ENCODE results near the gene INPP5A. TPM values are rescaled to one million over a fixed set of nuclear protein-coding genes. Genes with fewer than 3 reads are reported as not detected.

INPP5A gene
- total RNA-seq, 6 experiments from 2014 or later, result 58.9 to 64.6 (median 63.8) TPM

DNA sequence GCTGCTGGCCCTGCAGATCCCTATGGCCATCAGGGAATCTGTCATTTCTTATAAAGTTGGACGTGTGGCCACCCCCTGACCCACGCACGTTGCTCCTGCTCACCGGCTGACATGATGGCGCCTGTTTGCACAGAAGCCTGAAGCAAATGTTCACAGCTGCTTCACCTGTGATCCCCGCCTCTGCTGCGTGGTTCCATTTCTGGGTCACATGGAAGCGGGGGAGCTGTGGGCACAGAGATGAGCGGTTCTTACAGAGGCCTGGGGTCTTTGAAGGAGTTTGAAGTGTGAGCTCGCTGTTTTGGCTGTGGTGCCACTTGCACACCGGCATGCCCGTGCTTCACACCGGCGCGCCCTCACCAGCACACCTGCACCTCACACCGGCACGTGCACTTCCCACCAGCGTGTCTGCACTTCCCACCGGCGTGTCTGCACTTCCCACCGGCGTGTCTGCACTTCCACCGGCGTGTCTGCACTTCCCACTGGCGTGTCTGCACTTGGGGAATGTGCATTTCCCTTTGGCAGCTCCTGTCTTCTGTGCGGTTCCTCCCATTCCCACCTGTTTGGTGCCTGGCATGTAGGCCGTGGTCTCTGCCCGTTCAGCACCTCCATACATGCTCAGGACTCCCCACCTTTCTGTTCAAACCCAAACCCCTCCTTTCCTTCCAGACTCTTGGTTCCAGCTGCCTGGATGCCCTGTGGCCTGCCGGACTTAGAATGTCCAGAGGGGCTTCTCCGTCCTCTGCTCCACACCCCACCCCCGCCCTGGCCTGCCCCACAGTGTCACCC lies 86.7 kb downstream of the INPP5A start:
- Mint-ChIP-seq H3K9me3 (peaks cover 13% of the 10 kb centered on the region; the same call in 1 of the 2 replicates), H3K27ac (no peak overlapping the region), H3K27me3 (ENCODE audit: insufficient read depth) (peaks cover 2% of the 10 kb centered on the region), H3K4me1 (ENCODE audit: low read depth) (peaks cover 21% of the 10 kb centered on the region), H3K4me3 (no peak overlapping the region), H3K36me3 (ENCODE audit: low read depth) (peaks cover 27% of the 10 kb centered on the region)
- TF ChIP-seq, protein P1, sequence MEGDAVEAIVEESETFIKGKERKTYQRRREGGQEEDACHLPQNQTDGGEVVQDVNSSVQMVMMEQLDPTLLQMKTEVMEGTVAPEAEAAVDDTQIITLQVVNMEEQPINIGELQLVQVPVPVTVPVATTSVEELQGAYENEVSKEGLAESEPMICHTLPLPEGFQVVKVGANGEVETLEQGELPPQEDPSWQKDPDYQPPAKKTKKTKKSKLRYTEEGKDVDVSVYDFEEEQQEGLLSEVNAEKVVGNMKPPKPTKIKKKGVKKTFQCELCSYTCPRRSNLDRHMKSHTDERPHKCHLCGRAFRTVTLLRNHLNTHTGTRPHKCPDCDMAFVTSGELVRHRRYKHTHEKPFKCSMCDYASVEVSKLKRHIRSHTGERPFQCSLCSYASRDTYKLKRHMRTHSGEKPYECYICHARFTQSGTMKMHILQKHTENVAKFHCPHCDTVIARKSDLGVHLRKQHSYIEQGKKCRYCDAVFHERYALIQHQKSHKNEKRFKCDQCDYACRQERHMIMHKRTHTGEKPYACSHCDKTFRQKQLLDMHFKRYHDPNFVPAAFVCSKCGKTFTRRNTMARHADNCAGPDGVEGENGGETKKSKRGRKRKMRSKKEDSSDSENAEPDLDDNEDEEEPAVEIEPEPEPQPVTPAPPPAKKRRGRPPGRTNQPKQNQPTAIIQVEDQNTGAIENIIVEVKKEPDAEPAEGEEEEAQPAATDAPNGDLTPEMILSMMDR (IDR thresholded peaks at IDR 0.05), result no peak
- DNase-seq, result no peak

DNA sequence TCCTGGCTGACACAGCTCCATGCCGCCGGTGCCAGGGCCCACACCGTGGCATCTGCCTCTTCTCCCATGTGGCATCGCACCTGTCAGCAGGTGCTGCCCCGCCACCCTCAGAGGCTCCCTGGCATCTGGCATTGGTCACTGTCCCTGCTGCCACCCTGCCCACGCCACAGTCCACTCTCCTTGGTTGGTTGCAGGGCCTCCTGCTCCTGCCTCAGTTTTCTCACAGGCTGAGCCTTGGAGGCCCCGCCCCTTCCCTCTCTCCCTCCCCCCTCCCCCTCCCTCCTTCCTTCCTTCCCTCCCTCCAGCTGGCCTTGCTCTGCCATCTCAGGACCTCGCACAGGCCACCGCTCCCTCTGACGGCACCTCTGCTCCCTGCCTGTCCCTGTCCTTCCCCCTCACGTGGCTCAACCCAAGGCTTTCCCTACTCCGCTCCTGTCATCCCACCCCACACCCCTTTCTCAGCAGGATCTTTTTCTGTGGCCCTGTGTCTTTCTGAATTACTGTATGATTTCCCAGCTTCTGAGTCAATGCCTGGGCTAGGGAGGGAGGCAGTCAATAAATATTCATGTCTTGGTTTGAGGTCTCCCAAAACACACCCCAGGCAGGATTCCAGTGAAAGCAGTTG lies 87.4 kb downstream of the INPP5A start:
- H3K36me3 Mint-ChIP-seq (ENCODE audit: low read depth), result peaks cover 26% of the 10 kb centered on the region
- H3K27ac Mint-ChIP-seq, result no peak overlapping the region
- H3K9me3 Mint-ChIP-seq, result peaks cover 11% of the 10 kb centered on the region; the same call in 1 of the 2 replicates
- H3K4me3 Mint-ChIP-seq, result no peak overlapping the region
- peaks cover 26% of the 10 kb centered on the region for H3K4me1 Mint-ChIP-seq (ENCODE audit: low read depth)
- H3K27me3 Mint-ChIP-seq (ENCODE audit: insufficient read depth), result peaks cover 2% of the 10 kb centered on the region
- DNase-seq, result no peak
- TF ChIP-seq, protein P1 (IDR thresholded peaks at IDR 0.05), result no peak

DNA sequence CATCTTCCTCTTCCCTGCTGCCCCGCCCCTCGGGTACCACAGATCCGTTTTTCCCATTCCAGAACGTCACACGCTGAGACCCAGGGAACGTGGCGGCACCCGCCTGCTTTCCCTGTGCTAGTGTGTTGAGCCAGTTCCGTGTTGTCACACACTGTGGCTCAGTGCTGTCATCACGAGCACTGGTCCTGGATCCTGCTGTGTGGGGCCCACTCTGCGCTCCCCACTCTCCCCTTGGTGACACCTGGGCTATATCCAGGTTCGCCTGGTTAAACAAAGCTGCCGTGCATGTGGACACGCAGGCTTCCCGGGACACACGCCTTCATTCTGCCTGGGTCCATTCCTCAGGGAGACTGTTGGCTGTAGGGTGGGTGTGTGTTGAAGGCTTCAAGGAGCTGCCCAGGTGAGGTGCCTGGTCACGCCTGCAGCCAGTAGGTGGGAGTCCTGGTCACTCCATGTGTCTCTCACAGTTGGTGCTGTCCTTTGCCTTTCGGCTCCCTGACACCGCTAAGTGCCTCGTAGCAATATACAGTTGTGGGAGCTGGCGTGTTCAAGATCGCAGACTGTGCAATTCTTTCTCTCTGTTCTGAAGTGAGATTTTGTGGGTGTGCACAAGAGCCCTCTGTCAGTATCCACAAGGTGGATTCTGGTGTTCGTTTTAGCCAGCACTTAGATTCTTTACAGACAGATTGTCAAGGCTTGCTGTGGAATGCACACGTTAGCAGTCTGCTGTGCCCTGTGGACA lies 88.6 kb downstream of the INPP5A start:
- no peak overlapping the region for H3K27ac Mint-ChIP-seq
- DNase-seq, result no peak
- peaks cover 2% of the 10 kb centered on the region for H3K27me3 Mint-ChIP-seq (ENCODE audit: insufficient read depth)
- TF ChIP-seq, protein P1 (IDR thresholded peaks at IDR 0.05), result no peak
- peaks cover 7% of the 10 kb centered on the region; the same call in 1 of the 2 replicates for H3K9me3 Mint-ChIP-seq
- H3K36me3 Mint-ChIP-seq (ENCODE audit: low read depth), result peaks cover 14% of the 10 kb centered on the region
- H3K4me3 Mint-ChIP-seq, result no peak overlapping the region
- peaks cover 26% of the 10 kb centered on the region for H3K4me1 Mint-ChIP-seq (ENCODE audit: low read depth)

DNA sequence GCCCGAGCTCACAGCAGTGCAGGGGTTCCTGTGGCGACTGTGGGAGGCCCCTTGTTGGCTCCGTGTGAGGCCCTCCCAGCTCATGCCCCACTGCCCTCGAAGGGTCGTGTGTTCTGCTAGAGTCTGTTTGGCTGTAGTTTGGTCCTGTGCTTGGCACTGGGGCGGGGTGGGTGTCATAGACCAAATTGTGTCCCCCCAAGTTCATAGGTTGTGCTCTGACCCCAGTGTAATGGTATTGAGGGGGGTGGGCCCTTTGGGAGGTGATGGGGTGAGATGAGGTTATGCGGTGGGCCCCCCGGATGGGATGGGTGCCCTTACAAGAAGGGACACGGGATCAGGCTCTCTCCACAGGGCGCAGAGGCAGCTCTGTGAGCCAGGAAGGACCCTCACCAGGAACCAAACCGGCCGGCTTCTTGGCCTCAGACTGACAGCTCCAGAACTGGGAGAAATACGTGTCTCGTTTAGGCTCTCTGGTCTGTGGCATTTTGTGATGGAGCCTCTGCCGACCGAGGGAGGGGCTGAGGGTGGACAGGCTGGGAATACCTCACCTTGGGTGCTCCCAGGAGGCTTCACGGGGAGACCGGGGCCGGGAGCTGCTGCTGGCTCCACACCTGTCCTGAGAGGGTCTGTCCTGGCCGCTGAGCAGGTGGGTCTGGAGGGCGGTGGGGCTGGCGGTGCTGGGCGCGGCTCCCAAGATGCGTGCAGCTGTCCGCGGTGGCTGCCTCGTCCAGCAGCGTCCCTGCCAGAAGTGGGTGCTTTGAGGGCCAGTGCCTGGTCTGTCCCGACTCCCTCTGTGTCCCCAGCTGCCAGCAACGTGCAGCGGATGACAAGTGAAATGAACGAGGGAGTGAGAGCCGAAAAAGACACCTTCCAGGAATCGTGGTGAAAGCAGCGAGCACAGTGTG lies 89.4 kb downstream of the INPP5A start:
- Mint-ChIP-seq H3K27ac (peak overlapping the region; percentile 91), H3K9me3 (no peaks in the 10 kb centered on the region; the same call in 1 of the 2 replicates)

More for the DNA sequence above, 89.4 kb downstream of the INPP5A start:
- peaks cover 6% of the 10 kb centered on the region; the same call in 1 of the 2 replicates for H3K36me3 Mint-ChIP-seq (ENCODE audit: low read depth)
- TF ChIP-seq, protein P1 (IDR thresholded peaks at IDR 0.05), result no peak
- no peak for DNase-seq
- peaks cover 28% of the 10 kb centered on the region for H3K4me1 Mint-ChIP-seq (ENCODE audit: low read depth)
- H3K4me3 Mint-ChIP-seq, result peak overlapping the region; percentile 77; the same call in 1 of the 2 replicates
- H3K27me3 Mint-ChIP-seq (ENCODE audit: insufficient read depth), result peaks cover 2% of the 10 kb centered on the region
